PC-9 (cell line): ENCODE measurements around the gene MARCHF6.

Experiments
- EZH2 ChIP-seq: fragments of 200-600 bp; sonication (generic); IDR thresholded peaks from 2 replicates; pipeline ENCODE4 v1.8.0; 2017; ENCODE audit warnings: antibody characterized with exemption, low read depth
- TF ChIP-seq, protein P1 (sequence below): fragments of 200-600 bp; sonication (generic); conservative IDR thresholded peaks from 2 replicates; pipeline ENCODE4 v1.6.1; 2017; ENCODE audit warnings: mixed run types, antibody characterized with exemption, mild to moderate bottlenecking, moderate library complexity

GRCh38 chr5:10320793-10321192, 32.7 kb upstream of the MARCHF6 start:
- TF ChIP-seq, protein P1, sequence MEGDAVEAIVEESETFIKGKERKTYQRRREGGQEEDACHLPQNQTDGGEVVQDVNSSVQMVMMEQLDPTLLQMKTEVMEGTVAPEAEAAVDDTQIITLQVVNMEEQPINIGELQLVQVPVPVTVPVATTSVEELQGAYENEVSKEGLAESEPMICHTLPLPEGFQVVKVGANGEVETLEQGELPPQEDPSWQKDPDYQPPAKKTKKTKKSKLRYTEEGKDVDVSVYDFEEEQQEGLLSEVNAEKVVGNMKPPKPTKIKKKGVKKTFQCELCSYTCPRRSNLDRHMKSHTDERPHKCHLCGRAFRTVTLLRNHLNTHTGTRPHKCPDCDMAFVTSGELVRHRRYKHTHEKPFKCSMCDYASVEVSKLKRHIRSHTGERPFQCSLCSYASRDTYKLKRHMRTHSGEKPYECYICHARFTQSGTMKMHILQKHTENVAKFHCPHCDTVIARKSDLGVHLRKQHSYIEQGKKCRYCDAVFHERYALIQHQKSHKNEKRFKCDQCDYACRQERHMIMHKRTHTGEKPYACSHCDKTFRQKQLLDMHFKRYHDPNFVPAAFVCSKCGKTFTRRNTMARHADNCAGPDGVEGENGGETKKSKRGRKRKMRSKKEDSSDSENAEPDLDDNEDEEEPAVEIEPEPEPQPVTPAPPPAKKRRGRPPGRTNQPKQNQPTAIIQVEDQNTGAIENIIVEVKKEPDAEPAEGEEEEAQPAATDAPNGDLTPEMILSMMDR: no peak
- TF ChIP-seq EZH2: no peak
